ENCODE measurements around the gene FOXP1.

The FOXP1 gene

DNA sequence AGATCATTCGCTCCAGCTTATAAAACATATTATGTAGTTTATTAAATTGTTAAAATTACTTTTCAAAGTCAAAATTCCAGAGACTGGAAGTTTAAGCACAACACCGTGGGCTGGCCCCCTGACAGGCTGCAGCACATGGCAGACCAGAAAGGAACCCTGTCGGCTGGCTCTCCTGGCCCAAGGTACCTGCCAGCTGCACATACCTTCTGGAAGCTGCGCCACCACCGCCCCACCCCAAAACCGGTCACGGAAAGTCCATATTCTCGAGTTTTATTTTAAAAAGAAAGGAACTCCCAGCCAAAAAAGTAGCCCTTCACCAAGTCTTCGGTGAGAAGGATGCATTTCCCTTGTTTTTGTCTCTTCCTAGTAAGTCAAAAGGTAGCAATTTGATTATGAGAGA lies 94.6 kb downstream of the FOXP1 start:
- no peaks in the 10 kb centered on the region for H3K27me3 ChIP-seq (replicated peaks)
- H3K36me3 ChIP-seq (replicated peaks) = no peaks in the 10 kb centered on the region
- no peak overlapping the region for H3K4me3 ChIP-seq (ENCODE audit: low read depth, low read length)
- TF ChIP-seq, protein P1, sequence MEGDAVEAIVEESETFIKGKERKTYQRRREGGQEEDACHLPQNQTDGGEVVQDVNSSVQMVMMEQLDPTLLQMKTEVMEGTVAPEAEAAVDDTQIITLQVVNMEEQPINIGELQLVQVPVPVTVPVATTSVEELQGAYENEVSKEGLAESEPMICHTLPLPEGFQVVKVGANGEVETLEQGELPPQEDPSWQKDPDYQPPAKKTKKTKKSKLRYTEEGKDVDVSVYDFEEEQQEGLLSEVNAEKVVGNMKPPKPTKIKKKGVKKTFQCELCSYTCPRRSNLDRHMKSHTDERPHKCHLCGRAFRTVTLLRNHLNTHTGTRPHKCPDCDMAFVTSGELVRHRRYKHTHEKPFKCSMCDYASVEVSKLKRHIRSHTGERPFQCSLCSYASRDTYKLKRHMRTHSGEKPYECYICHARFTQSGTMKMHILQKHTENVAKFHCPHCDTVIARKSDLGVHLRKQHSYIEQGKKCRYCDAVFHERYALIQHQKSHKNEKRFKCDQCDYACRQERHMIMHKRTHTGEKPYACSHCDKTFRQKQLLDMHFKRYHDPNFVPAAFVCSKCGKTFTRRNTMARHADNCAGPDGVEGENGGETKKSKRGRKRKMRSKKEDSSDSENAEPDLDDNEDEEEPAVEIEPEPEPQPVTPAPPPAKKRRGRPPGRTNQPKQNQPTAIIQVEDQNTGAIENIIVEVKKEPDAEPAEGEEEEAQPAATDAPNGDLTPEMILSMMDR (IDR thresholded peaks at IDR 0.05; ENCODE audit: low read depth, low read length, missing control alignments) = no peak
- in situ Hi-C loops (cut with HindIII; ENCODE audit: low pct_ligation_motif_present, low sequenced_read_pairs) = no loop called here
- H3K27ac ChIP-seq = no peak overlapping the region
- DNase-seq = no peak

DNA sequence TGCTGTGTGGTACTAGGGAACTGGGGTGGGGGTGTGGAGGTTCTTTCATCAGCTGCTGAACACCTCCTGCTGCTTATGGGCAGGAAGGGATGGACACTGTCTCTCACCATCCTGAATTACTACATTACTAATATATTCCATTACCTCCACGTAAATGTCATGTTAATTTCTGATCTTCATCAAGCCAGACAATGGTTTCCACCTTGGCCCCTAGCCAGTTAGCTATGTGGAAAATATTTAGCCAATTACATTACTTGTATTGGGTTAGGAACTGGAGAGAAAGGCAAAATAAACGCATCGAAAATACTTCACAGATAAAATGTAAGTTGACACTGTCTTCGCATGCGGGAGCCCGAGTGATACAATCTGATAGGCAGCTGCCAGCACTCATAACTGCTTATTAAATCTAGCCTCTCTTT lies 95.1 kb downstream of the FOXP1 start:
- no peaks in the 10 kb centered on the region for H3K36me3 ChIP-seq (replicated peaks)
- H3K27me3 ChIP-seq (replicated peaks) = no peaks in the 10 kb centered on the region
- no peak overlapping the region for H3K27ac ChIP-seq
- no peak for DNase-seq
- TF ChIP-seq, protein P1 (IDR thresholded peaks at IDR 0.05; ENCODE audit: low read depth, low read length, missing control alignments) = no peak
- in situ Hi-C loops (cut with HindIII; ENCODE audit: low pct_ligation_motif_present, low sequenced_read_pairs) = no loop called here
- no peak overlapping the region for H3K4me3 ChIP-seq (ENCODE audit: low read depth, low read length)

DNA sequence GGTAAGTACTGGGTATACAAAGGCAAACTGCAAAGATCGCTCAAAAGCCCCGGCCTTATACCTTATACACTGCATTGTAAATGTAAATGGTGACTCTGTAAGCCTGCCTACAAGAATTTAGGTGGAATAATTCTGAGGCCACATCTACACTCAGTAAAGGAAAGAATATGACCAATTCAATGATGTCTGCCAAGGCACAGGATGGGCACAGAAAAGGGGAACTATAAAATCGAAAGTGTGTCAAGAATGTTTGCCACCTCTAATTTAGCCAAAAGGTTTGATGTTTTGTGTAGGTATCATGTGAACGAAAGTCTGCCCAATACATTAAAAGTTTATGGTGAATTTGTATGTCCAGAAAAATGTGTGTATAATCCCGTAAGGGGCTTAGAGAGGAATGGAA lies 96.1 kb downstream of the FOXP1 start:
- Histone ChIP-seq H3K27ac (no peak overlapping the region), H3K27me3 (replicated peaks) (no peaks in the 10 kb centered on the region), H3K4me3 (ENCODE audit: low read depth, low read length) (no peak overlapping the region), H3K36me3 (replicated peaks) (no peaks in the 10 kb centered on the region)
- no peak for DNase-seq
- TF ChIP-seq, protein P1 (IDR thresholded peaks at IDR 0.05; ENCODE audit: low read depth, low read length, missing control alignments) = no peak
- in situ Hi-C loops (cut with HindIII; ENCODE audit: low pct_ligation_motif_present, low sequenced_read_pairs) = no loop called here

DNA sequence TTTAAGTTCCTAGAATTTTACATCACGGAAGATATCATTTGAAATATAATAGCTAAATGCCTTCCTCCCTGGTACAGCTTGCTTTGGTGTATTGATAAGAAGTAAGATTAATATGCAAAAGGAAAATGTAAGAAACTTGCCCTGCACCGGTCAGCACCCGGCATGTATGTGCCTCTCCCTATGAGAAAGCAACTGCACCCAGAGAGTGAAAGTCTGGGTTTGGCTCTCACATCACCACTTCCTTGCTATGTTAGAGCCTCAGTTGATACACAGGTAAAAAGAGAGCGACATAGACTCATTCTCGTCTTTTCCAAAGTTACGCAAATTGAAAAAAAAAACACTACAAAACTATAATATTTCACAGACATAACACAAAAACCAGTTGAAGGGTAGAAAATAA lies 96.7 kb downstream of the FOXP1 start:
- no peak overlapping the region for H3K27ac ChIP-seq
- no peaks in the 10 kb centered on the region for H3K27me3 ChIP-seq (replicated peaks)
- TF ChIP-seq, protein P1 (IDR thresholded peaks at IDR 0.05; ENCODE audit: low read depth, low read length, missing control alignments) = no peak
- DNase-seq = no peak
- H3K4me3 ChIP-seq (ENCODE audit: low read depth, low read length) = no peak overlapping the region
- H3K36me3 ChIP-seq (replicated peaks) = no peaks in the 10 kb centered on the region
- in situ Hi-C loops (cut with HindIII; ENCODE audit: low pct_ligation_motif_present, low sequenced_read_pairs) = no loop called here

DNA sequence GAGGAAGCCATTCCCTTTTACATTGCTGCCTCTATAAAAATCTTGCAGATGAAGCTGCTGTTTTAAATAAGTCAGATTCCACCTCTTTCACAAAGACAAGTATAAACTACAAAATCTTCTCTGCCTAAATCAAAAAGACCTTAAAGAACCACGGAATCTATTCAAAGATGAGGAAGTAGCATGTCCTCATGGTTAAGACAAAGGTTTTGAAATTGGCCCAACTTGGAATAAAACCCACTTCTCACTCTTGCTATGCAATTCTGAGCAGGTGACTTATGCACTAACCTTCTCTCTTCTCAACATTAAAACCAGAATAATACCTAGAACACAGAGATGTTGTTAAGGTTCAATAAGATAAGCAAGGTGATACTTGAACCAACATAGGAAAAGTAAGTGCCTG lies 97.6 kb downstream of the FOXP1 start:
- Histone ChIP-seq H3K4me3 (ENCODE audit: low read depth, low read length) (no peak overlapping the region), H3K27me3 (replicated peaks) (no peaks in the 10 kb centered on the region), H3K36me3 (replicated peaks) (no peaks in the 10 kb centered on the region), H3K27ac (no peak overlapping the region)
- DNase-seq = no peak
- TF ChIP-seq, protein P1 (IDR thresholded peaks at IDR 0.05; ENCODE audit: low read depth, low read length, missing control alignments) = no peak
- in situ Hi-C loops (cut with HindIII; ENCODE audit: low pct_ligation_motif_present, low sequenced_read_pairs) = no loop called here

DNA sequence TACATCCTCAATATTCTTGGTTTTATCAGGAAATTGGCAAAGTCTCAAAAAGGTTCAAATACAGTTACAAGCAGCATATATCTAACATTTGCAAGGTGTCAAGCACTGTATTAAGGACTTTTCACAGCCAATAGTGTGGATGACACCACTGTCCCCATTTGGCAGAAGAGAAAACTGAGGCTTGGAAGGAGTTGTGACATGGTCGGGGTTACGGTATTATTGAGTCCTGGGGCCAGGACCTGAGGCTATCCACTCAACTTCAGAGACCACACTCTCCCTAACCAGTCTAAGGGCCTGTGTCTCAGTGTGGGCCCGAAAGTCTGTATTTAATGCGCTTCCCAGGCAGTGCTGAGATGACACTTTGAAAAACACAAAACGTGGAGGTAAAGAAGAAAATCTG lies 99.1 kb downstream of the FOXP1 start:
- in situ Hi-C loops (cut with HindIII; ENCODE audit: low pct_ligation_motif_present, low sequenced_read_pairs) = no loop called here
- Histone ChIP-seq H3K4me3 (ENCODE audit: low read depth, low read length) (no peak overlapping the region), H3K36me3 (replicated peaks) (no peaks in the 10 kb centered on the region), H3K27ac (no peak overlapping the region), H3K27me3 (replicated peaks) (no peaks in the 10 kb centered on the region)
- DNase-seq = no peak
- TF ChIP-seq, protein P1 (IDR thresholded peaks at IDR 0.05; ENCODE audit: low read depth, low read length, missing control alignments) = no peak
